Activated naive CD8-positive, alpha-beta T cell (primary cell): ENCODE measurements around the gene RAPGEF1.
"Not testable (repeated sequence)": the region's sequence is repeated elsewhere in the genome, so short reads cannot be mapped to it uniquely, and the experiment has no call there.

ENCODE experiments used
- H3K27ac Mint-ChIP-seq: one replicate; pipeline ENCODE4 v1.8.0; 2021; ENCODE audit warnings: mixed read lengths
- H3K27me3 Mint-ChIP-seq: one replicate; pipeline ENCODE4 v1.8.0; 2021; ENCODE audit warnings: mixed read lengths
- H3K36me3 Mint-ChIP-seq: one replicate; pipeline ENCODE4 v1.8.0; 2021; ENCODE audit warnings: mixed read lengths
- H3K4me1 Mint-ChIP-seq: one replicate; pipeline ENCODE4 v1.8.0; 2021; ENCODE audit warnings: low read depth, mixed read lengths
- H3K4me3 Mint-ChIP-seq: one replicate; pipeline ENCODE4 v1.8.0; 2021; ENCODE audit warnings: mild to moderate bottlenecking, mixed read lengths
- H3K9me3 Mint-ChIP-seq: one replicate; pipeline ENCODE4 v1.8.0; 2021; ENCODE audit warnings: low read depth, mixed read lengths

The RAPGEF1 gene

GRCh38 chr9:131671133-131671520 lies 68.7 kb downstream of the RAPGEF1 start:
- H3K4me1 Mint-ChIP-seq: peaks cover 84% of the 10 kb centered on the region
- peak overlapping the region; percentile 90 for H3K27ac Mint-ChIP-seq
- peaks cover 3% of the 10 kb centered on the region for H3K36me3 Mint-ChIP-seq
- H3K27me3 Mint-ChIP-seq: no peaks in the 10 kb centered on the region
- no peaks in the 10 kb centered on the region for H3K9me3 Mint-ChIP-seq
- peak overlapping the region; percentile 41 for H3K4me3 Mint-ChIP-seq

GRCh38 chr9:131670247-131671132 lies 69.4 kb downstream of the RAPGEF1 start:
- Mint-ChIP-seq H3K4me3 (peak overlapping the region; percentile 41), H3K4me1 (peaks cover 84% of the 10 kb centered on the region), H3K27ac (peak overlapping the region; percentile 98), H3K36me3 (peaks cover 4% of the 10 kb centered on the region), H3K27me3 (no peaks in the 10 kb centered on the region), H3K9me3 (no peaks in the 10 kb centered on the region)

- Mint-ChIP-seq H3K9me3 (no peaks in the 10 kb centered on the region), H3K27ac (peak overlapping the region; percentile 98), H3K36me3 (peaks cover 9% of the 10 kb centered on the region), H3K27me3 (no peaks in the 10 kb centered on the region), H3K4me1 (peaks cover 82% of the 10 kb centered on the region), H3K4me3 (peak overlapping the region; percentile 81)
These were observed 70.4 kb downstream of the RAPGEF1 start for GRCh38 chr9:131669269-131670157.

GRCh38 chr9:131668439-131669268 lies 71.2 kb downstream of the RAPGEF1 start:
- H3K4me3 Mint-ChIP-seq: peak overlapping the region; percentile 81
- H3K4me1 Mint-ChIP-seq: peaks cover 82% of the 10 kb centered on the region
- H3K27me3 Mint-ChIP-seq: no peaks in the 10 kb centered on the region
- H3K36me3 Mint-ChIP-seq: peaks cover 9% of the 10 kb centered on the region
- H3K27ac Mint-ChIP-seq: peak overlapping the region; percentile 98
- H3K9me3 Mint-ChIP-seq: no peaks in the 10 kb centered on the region

- Mint-ChIP-seq H3K27ac (peak overlapping the region; percentile 98), H3K36me3 (peaks cover 11% of the 10 kb centered on the region), H3K4me3 (peak overlapping the region; percentile 87), H3K27me3 (no peaks in the 10 kb centered on the region), H3K9me3 (no peaks in the 10 kb centered on the region), H3K4me1 (peaks cover 83% of the 10 kb centered on the region)
These were observed 71.8 kb downstream of the RAPGEF1 start for GRCh38 chr9:131668057-131668438.

GRCh38 chr9:131667576-131667975 lies 72.3 kb downstream of the RAPGEF1 start:
- H3K9me3 Mint-ChIP-seq: no peaks in the 10 kb centered on the region
- no peaks in the 10 kb centered on the region for H3K27me3 Mint-ChIP-seq
- H3K27ac Mint-ChIP-seq: peak overlapping the region; percentile 98
- H3K4me1 Mint-ChIP-seq: peaks cover 83% of the 10 kb centered on the region
- H3K36me3 Mint-ChIP-seq: peaks cover 13% of the 10 kb centered on the region
- peak overlapping the region; percentile 87 for H3K4me3 Mint-ChIP-seq

- Mint-ChIP-seq H3K27me3 (no peaks in the 10 kb centered on the region), H3K9me3 (no peaks in the 10 kb centered on the region), H3K4me3 (peak overlapping the region; percentile 65), H3K36me3 (peaks cover 15% of the 10 kb centered on the region), H3K4me1 (peaks cover 82% of the 10 kb centered on the region), H3K27ac (peak overlapping the region; percentile 98)
These were observed 73.1 kb downstream of the RAPGEF1 start for GRCh38 chr9:131666774-131667173.

GRCh38 chr9:131666029-131666428 lies 73.8 kb downstream of the RAPGEF1 start:
- peak overlapping the region; percentile 5 for H3K4me3 Mint-ChIP-seq
- peak overlapping the region; percentile 98 for H3K27ac Mint-ChIP-seq
- peaks cover 15% of the 10 kb centered on the region for H3K36me3 Mint-ChIP-seq

GRCh38 chr9:131663288-131663687 lies 76.6 kb downstream of the RAPGEF1 start:
- H3K36me3 Mint-ChIP-seq: peaks cover 13% of the 10 kb centered on the region
- H3K27ac Mint-ChIP-seq: peak overlapping the region; percentile 87
- peaks cover 74% of the 10 kb centered on the region for H3K4me1 Mint-ChIP-seq
- no peaks in the 10 kb centered on the region for H3K9me3 Mint-ChIP-seq
- H3K4me3 Mint-ChIP-seq: peak overlapping the region; percentile 55
- H3K27me3 Mint-ChIP-seq: no peaks in the 10 kb centered on the region

More at GRCh38 chr9:131666029-131666428, 73.8 kb downstream of the RAPGEF1 start:
- Mint-ChIP-seq H3K4me1 (peaks cover 80% of the 10 kb centered on the region), H3K27me3 (no peaks in the 10 kb centered on the region), H3K9me3 (no peaks in the 10 kb centered on the region)

GRCh38 chr9:131662289-131662621 lies 77.6 kb downstream of the RAPGEF1 start:
- Mint-ChIP-seq H3K4me1 (peaks cover 75% of the 10 kb centered on the region), H3K4me3 (peak overlapping the region; percentile 43), H3K36me3 (peaks cover 13% of the 10 kb centered on the region), H3K27ac (peak overlapping the region; percentile 87)
- not testable (repeated sequence) for H3K9me3 Mint-ChIP-seq, H3K27me3 Mint-ChIP-seq

GRCh38 chr9:131661568-131662288 lies 78.1 kb downstream of the RAPGEF1 start:
- Mint-ChIP-seq H3K36me3 (peaks cover 13% of the 10 kb centered on the region), H3K27ac (peak overlapping the region; percentile 87), H3K4me3 (peak overlapping the region; percentile 43)

GRCh38 chr9:131660466-131661405 lies 79.1 kb downstream of the RAPGEF1 start:
- Mint-ChIP-seq H3K4me1 (peaks cover 79% of the 10 kb centered on the region), H3K36me3 (peaks cover 17% of the 10 kb centered on the region), H3K4me3 (no peak overlapping the region), H3K27ac (peak overlapping the region; percentile 58), H3K27me3 (no peaks in the 10 kb centered on the region), H3K9me3 (no peaks in the 10 kb centered on the region)

More at GRCh38 chr9:131661568-131662288, 78.1 kb downstream of the RAPGEF1 start:
- Mint-ChIP-seq H3K9me3 (no peaks in the 10 kb centered on the region), H3K27me3 (no peaks in the 10 kb centered on the region), H3K4me1 (peaks cover 75% of the 10 kb centered on the region)
